ENCODE data around the gene PLN.

The PLN gene

DNA sequence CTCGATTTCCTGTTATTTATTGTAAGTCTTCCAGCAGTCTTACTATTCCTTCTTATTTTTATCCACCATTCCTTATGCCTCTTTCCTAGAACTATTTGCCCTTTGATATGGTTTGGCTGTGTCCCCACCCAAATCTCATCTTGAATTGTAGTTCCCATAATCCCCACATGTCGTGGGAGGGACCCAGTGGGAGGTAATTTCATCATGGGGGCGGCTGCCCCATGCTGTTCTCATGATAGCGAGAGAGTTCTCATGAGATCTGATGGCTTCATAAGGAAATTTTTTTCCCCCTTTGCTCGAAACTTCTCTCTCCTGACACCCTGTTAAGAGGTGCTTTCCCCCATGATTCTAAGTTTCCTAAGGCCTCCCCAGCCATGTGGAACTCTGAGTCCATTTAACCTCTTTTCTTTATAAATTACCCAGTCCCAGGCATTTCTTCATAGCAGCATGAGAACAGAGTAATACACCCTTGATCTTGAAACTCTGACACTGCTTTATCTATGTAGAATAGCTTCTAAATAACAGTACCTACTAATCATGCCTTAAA is 48.8 kb downstream of the PLN start:
- Histone ChIP-seq H3K4me3 (ENCODE audit: low read depth, low read length, poor library complexity, severe bottlenecking) (no peak overlapping the region), H3K27me3 (ENCODE audit: insufficient read depth, low read length) (no peaks in the 10 kb centered on the region), H3K9me2 (ENCODE audit: low read depth, low read length) (no peaks in the 10 kb centered on the region), H2AFZ (ENCODE audit: low read length) (no peak overlapping the region), H4K20me1 (ENCODE audit: insufficient read depth, low read length) (no peaks in the 10 kb centered on the region), H3K9ac (ENCODE audit: low read length) (no peak overlapping the region), H3K4me2 (ENCODE audit: low read length) (no peak overlapping the region), H3K9me3 (ENCODE audit: low read length) (0 out of 2 replicates have a peak, but pooled peaks cover 3% of the 10 kb centered on the region), H3K27ac (ENCODE audit: low read depth, low read length, poor library complexity, severe bottlenecking) (no peak overlapping the region), H3F3A (ENCODE audit: insufficient read depth, low read length) (no peaks in the 10 kb centered on the region), H3K36me3 (ENCODE audit: insufficient read depth, low read length) (no peaks in the 10 kb centered on the region), H3K79me2 (ENCODE audit: insufficient read depth, low read length) (no peaks in the 10 kb centered on the region), H3K4me1 (ENCODE audit: insufficient read depth, low read length, severe bottlenecking) (no peaks in the 10 kb centered on the region)
- no peak for TF ChIP-seq EZH2 (IDR thresholded peaks at IDR 0.05; ENCODE audit: borderline replicate concordance, low read length)
- TF ChIP-seq, protein P1, sequence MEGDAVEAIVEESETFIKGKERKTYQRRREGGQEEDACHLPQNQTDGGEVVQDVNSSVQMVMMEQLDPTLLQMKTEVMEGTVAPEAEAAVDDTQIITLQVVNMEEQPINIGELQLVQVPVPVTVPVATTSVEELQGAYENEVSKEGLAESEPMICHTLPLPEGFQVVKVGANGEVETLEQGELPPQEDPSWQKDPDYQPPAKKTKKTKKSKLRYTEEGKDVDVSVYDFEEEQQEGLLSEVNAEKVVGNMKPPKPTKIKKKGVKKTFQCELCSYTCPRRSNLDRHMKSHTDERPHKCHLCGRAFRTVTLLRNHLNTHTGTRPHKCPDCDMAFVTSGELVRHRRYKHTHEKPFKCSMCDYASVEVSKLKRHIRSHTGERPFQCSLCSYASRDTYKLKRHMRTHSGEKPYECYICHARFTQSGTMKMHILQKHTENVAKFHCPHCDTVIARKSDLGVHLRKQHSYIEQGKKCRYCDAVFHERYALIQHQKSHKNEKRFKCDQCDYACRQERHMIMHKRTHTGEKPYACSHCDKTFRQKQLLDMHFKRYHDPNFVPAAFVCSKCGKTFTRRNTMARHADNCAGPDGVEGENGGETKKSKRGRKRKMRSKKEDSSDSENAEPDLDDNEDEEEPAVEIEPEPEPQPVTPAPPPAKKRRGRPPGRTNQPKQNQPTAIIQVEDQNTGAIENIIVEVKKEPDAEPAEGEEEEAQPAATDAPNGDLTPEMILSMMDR (IDR thresholded peaks at IDR 0.05; ENCODE audit: low read length): no peak

DNA sequence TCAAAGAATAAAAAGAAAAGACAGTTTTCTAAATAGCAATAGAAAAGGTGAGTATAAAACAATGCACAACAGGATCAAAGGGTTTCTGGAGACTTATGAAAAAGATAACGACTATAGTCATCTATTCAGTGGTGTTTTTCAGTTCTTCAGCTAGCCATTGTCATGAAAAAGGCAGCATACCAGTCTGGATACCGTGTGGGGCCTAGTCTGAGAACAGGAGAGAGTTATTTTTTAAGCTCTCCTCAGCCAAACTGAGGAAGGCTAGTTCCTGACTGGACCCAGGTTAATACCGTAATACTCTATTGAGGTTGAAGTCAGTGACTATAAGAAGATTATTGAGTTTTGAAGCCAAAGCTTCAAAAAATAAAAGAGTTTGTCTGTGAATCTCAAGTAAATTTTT is 49.5 kb downstream of the PLN start:
- TF ChIP-seq EZH2 (IDR thresholded peaks at IDR 0.05; ENCODE audit: borderline replicate concordance, low read length): no peak
- TF ChIP-seq, protein P1 (IDR thresholded peaks at IDR 0.05; ENCODE audit: low read length): no peak
- Histone ChIP-seq H3K9me3 (ENCODE audit: low read length) (no peaks in the 10 kb centered on the region), H3K27me3 (ENCODE audit: insufficient read depth, low read length) (no peaks in the 10 kb centered on the region), H2AFZ (ENCODE audit: low read length) (no peak overlapping the region), H3K27ac (ENCODE audit: low read depth, low read length, poor library complexity, severe bottlenecking) (no peak overlapping the region), H4K20me1 (ENCODE audit: insufficient read depth, low read length) (no peaks in the 10 kb centered on the region), H3K4me2 (ENCODE audit: low read length) (no peak overlapping the region), H3K4me3 (ENCODE audit: low read depth, low read length, poor library complexity, severe bottlenecking) (no peak overlapping the region), H3K9ac (ENCODE audit: low read length) (no peak overlapping the region), H3K79me2 (ENCODE audit: insufficient read depth, low read length) (no peaks in the 10 kb centered on the region), H3K9me2 (ENCODE audit: low read depth, low read length) (no peaks in the 10 kb centered on the region), H3K4me1 (ENCODE audit: insufficient read depth, low read length, severe bottlenecking) (no peaks in the 10 kb centered on the region), H3K36me3 (ENCODE audit: insufficient read depth, low read length) (no peaks in the 10 kb centered on the region), H3F3A (ENCODE audit: insufficient read depth, low read length) (no peaks in the 10 kb centered on the region)

DNA sequence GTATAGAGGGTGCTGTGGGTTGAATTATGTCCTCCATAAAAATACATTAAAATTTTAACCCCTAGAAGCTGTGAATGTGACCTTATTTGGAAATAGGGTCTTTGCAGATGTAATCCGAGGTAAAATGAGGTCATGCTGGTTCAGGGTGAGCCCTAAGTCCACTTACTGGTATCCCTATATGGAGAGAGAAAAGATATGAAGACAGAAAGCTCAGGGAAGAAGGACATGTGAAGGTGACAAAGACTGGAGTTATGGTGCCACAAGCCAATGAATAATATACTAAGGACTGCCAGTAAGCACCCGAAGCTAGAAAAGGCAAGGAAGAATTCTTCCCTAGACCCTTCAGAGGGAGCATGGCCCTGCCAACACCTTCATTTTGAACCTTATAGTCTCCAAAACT is 50.2 kb downstream of the PLN start:
- Histone ChIP-seq H3F3A (ENCODE audit: insufficient read depth, low read length) (no peaks in the 10 kb centered on the region), H3K27me3 (ENCODE audit: insufficient read depth, low read length) (no peaks in the 10 kb centered on the region), H3K9me2 (ENCODE audit: low read depth, low read length) (no peaks in the 10 kb centered on the region), H3K9me3 (ENCODE audit: low read length) (no peaks in the 10 kb centered on the region), H3K4me3 (ENCODE audit: low read depth, low read length, poor library complexity, severe bottlenecking) (no peak overlapping the region), H3K36me3 (ENCODE audit: insufficient read depth, low read length) (no peaks in the 10 kb centered on the region), H3K4me1 (ENCODE audit: insufficient read depth, low read length, severe bottlenecking) (no peaks in the 10 kb centered on the region), H2AFZ (ENCODE audit: low read length) (no peak overlapping the region), H3K4me2 (ENCODE audit: low read length) (no peak overlapping the region), H4K20me1 (ENCODE audit: insufficient read depth, low read length) (no peaks in the 10 kb centered on the region), H3K9ac (ENCODE audit: low read length) (no peak overlapping the region), H3K27ac (ENCODE audit: low read depth, low read length, poor library complexity, severe bottlenecking) (no peak overlapping the region), H3K79me2 (ENCODE audit: insufficient read depth, low read length) (no peaks in the 10 kb centered on the region)
- no peak for TF ChIP-seq EZH2 (IDR thresholded peaks at IDR 0.05; ENCODE audit: borderline replicate concordance, low read length)

DNA sequence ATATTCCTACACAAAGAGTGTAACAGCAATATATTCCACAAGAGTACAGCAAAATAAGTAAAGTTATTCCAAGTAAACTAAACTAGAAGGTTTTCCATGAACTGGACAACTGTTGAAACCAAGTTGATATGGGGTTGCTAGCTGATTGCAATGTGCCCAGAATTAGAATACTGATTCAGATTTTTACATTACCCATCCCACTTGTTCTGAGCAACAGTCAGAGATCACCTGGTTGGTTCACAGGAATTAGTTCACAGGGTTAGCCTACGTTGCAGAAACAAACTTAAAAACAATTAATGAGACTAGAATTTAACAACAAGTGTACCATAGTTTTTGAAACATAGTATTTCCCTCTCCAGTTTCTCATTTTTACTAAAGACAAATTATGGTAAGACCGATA is 54.2 kb downstream of the PLN start:
- no peaks in the 10 kb centered on the region for H3K36me3 ChIP-seq (ENCODE audit: insufficient read depth, low read length)
- no peaks in the 10 kb centered on the region for H3K79me2 ChIP-seq (ENCODE audit: insufficient read depth, low read length)
- H3K27ac ChIP-seq (ENCODE audit: low read depth, low read length, poor library complexity, severe bottlenecking): no peak overlapping the region
- no peaks in the 10 kb centered on the region for H3K9me2 ChIP-seq (ENCODE audit: low read depth, low read length)
- no peaks in the 10 kb centered on the region for H3K9me3 ChIP-seq (ENCODE audit: low read length)
- no peak overlapping the region for H2AFZ ChIP-seq (ENCODE audit: low read length)
- no peak for TF ChIP-seq EZH2 (IDR thresholded peaks at IDR 0.05; ENCODE audit: borderline replicate concordance, low read length)
- TF ChIP-seq, protein P1 (IDR thresholded peaks at IDR 0.05; ENCODE audit: low read length): no peak
- H3K4me2 ChIP-seq (ENCODE audit: low read length): no peak overlapping the region
- H3K9ac ChIP-seq (ENCODE audit: low read length): no peak overlapping the region
- H3F3A ChIP-seq (ENCODE audit: insufficient read depth, low read length): no peaks in the 10 kb centered on the region
- no peak overlapping the region for H3K4me3 ChIP-seq (ENCODE audit: low read depth, low read length, poor library complexity, severe bottlenecking)
- H4K20me1 ChIP-seq (ENCODE audit: insufficient read depth, low read length): no peaks in the 10 kb centered on the region
- no peaks in the 10 kb centered on the region for H3K4me1 ChIP-seq (ENCODE audit: insufficient read depth, low read length, severe bottlenecking)
- no peaks in the 10 kb centered on the region for H3K27me3 ChIP-seq (ENCODE audit: insufficient read depth, low read length)

All from OCI-LY1 (cell line).